ENCODE measurements around the gene CD300LB. TPM values are rescaled to one million over a fixed set of nuclear protein-coding genes. Genes with fewer than 3 reads are reported as not detected.
"Not testable (repeated sequence)": the region's sequence is repeated elsewhere in the genome, so short reads cannot be mapped to it uniquely, and the experiment has no call there.

Gene CD300LB
- total RNA-seq, 1 donor from 2014 or later = 0.31 TPM

GRCh38 chr17:74525465-74525725, 5.9 kb downstream of the CD300LB start:
- DNase-seq = no peak

- no peak for DNase-seq
These were observed 6.4 kb downstream of the CD300LB start for GRCh38 chr17:74524653-74525464.

DNA sequence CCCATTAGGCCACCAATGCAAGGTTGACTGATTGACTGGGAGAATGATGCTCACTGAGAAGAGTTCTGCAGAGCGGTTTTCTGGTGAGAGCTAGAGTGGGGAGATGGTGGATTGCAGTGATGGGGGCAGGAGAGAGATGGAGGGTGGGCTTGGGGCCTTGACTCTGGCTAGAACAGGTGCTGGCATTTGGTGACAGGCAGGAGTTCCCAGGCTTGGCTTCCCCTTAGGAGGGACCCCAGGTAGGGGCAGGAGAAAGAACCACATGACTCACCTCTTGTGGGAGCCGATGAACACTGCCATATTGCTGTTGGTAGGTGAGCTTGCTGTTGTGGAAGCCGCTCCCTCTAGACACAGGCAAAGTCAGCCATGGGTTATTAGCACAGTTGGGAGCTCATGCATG, 8.0 kb downstream of the CD300LB start:
- DNase-seq = no peak

GRCh38 chr17:74522381-74523105, 8.7 kb downstream of the CD300LB start:
- DNase-seq = no peak

GRCh38 chr17:74521701-74522201, 9.5 kb downstream of the CD300LB start:
- DNase-seq = no peak

DNA sequence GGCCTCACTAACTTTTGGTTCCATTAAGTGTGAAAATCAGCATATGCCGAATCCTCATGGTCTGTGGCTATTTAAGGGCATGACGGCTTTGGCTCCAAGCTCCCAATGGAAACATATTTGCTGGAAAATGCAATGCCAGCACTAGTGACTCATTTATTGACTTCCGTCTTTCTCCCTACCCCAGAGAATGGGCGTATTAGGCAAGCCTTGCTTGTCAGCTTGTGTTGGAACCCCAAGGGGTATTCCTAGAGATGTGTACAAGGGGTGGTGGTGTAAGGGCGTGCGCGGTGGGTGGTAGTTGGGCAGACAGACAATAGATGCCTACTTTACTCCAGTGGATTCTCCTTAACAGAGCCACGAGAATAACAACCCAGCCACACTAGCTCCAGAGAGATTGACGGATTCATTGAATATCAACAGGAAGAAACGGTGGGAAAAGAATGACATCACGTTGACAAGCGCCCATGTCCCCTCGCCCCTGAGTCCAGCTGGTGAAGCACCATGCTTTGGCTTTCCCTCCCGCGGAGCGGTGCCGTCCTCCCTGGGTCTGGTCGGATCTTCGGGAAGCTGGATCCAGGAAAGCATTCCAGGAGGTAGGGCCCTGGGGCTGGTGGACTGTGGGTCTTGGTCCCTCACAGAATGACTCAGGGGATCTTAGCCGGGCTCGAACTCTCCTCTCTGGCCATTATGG, 10.3 kb downstream of the CD300LB start:
- no peak for DNase-seq

DNA sequence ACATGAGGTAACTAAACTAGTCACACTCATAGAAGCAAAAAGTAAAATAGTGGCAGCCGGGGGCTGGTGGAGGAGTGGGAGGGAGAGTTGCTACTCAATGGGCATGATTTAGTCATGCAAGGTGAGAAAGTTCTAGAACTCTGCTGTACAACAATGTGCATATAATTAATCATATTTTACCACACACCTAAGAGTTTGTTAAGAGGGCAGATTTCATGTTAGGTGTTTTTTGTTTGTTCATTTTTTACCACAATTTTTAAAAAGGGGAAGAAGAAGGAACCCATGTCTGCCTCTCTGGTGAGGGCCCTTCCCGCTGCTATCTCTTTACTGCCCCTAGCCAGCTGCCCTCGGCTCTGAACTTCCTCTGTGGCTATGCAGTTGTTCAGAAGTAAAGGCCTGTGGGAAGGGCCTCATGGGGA, 11.2 kb downstream of the CD300LB start:
- DNase-seq = no peak

GRCh38 chr17:74518413-74518981, 12.8 kb downstream of the CD300LB start:
- not testable (repeated sequence) for DNase-seq

- no peak for DNase-seq
These were observed 14.5 kb downstream of the CD300LB start for GRCh38 chr17:74516561-74517328.

DNA sequence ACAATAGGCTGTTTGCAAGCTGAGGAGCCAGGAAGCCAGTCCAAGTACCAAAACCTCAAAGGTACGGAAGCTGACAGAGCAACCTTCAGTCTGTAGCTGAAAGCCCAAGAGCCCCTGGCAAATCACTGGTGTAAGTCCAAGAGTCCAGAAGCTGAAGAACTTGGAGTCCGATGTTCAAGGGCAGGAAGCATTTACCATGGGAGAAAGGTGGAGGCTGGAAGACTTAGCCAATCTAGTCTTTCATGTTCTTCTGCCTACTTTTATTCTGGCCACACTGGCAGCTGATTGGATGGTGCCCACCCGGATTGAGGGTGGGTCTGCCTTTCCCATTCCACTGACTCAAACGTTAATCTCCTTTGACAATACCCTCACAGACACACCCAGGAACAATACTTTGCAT, 15.3 kb downstream of the CD300LB start:
- no peak for DNase-seq

GRCh38 chr17:74514632-74515334, 16.5 kb downstream of the CD300LB start:
- no peak for DNase-seq

DNA sequence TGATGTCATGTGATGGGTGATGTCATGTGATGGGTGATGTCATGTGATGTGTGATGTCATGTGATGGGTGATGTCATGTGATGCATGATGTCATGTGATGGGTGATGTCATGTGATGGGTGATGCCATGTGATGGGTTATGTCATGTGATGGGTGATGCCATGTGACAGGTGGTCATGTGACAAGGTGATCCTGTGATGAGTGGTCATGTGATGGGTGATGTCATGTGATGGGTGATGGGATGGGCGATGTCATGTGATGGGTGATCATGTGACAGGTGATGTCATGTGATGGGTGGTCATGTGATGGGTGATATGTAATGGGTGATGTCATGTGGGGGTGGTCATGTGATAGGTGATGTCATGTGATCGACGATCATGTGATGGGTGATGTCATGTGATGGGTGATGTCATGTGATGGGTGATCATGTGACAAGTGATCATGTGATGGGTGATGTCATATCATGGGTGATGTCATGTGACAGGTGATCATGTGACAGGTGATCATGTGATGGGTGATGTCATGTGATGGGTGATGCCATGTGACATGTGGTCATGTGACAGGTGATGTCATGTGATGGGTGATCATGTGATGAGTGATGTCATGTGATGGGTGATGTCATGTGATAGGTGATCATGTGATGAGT, 17.2 kb downstream of the CD300LB start:
- peak; percentile 52 for DNase-seq

GRCh38 chr17:74512624-74513091, 18.6 kb downstream of the CD300LB start:
- no peak for DNase-seq

DNA sequence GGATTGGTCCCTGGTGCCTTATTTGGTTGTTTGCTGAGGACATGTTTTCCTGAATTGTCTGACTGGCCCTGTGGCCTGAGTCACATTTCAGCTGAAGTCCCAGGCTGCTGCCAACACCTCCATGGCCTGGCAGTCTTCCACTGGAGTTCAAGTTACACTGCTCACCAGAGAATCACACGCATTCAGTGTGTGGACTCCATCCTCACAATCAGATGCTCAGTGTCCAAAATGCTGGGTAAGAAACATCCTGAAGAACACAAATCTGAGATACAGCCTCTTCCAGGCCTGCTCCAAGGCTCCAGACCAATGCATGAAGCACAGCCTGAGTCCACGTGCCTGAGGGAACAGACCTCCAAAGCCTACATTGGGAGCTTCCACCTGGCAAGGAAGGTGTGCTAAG, 19.2 kb downstream of the CD300LB start:
- no peak for DNase-seq

- DNase-seq = no peak
These were observed 23.1 kb downstream of the CD300LB start for GRCh38 chr17:74508156-74508555.

- DNase-seq = not testable (repeated sequence)
These were observed 27.3 kb downstream of the CD300LB start for GRCh38 chr17:74503949-74504348.

- no peak for DNase-seq
These were observed 28.4 kb downstream of the CD300LB start for GRCh38 chr17:74502861-74503260.

GRCh38 chr17:74499992-74500391, 31.3 kb downstream of the CD300LB start:
- DNase-seq = no peak

DNA sequence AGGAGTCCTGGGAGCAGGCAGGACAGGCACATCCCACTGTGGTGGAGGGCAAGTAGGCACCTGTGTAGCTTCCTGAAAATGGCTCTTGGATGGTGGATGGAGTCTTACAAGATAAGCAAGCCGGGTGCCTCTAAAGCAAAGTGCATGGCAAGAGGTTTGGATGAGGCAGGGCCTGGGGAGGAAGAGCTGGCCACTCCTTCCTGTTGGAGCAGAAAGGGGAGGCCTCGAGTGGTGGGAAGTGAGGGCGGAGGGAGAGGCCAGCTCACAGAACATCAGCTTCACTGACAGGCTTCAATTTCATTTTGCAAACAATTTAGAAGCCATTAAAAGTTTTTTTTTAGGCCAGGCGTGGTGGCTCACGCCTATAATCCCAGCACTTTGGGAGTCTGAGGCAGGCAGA, 33.8 kb downstream of the CD300LB start:
- no peak for DNase-seq

GRCh38 chr17:74493331-74493833, 37.9 kb downstream of the CD300LB start:
- peak; percentile 83 for DNase-seq

Data from tongue (tissue), 2 donors.